HT-29 (cell line): ENCODE data around the gene TIMM10. TPM values are rescaled to one million over a fixed set of nuclear protein-coding genes. Genes with fewer than 3 reads are reported as not detected.
"Not testable (repeated sequence)": the region's sequence is repeated elsewhere in the genome, so short reads cannot be mapped to it uniquely, and the experiment has no call there.

Experiments used
- DNase-seq: peaks from one replicate; pipeline ENCODE4 v3.0.0-alpha.2; 2015; ENCODE audit warnings: low spot score
- total RNA-seq: library from RNA; depleted of rRNA; stranded (reverse); fragments of >200 nt; shearing (Covaris generic); gene quantifications from 2 replicates; pipeline ENCODE4 v1.2.3, GENCODE V29; 2014

TIMM10 gene
- total RNA-seq, 1 experiment from 2014 or later: 143 TPM

DNA sequence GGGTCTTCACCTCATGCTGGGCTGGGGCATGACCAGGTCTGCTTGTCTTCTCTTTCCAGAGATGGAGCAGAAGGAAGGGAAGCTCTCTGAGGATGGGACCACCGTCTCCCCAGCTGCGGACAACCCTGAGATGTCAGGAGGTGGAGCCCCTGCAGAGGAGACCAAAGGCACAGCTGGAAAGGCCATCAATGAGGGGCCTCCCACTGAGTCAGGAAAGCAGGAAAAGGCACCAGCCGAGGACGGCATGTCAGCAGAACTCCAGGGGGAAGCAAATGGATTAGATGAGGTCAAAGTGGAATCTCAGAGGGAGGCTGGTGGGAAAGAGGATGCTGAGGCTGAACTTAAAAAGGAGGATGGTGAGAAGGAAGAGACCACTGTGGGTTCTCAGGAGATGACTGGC lies 12.0 kb upstream of the TIMM10 start:
- DNase-seq: no peak

DNA sequence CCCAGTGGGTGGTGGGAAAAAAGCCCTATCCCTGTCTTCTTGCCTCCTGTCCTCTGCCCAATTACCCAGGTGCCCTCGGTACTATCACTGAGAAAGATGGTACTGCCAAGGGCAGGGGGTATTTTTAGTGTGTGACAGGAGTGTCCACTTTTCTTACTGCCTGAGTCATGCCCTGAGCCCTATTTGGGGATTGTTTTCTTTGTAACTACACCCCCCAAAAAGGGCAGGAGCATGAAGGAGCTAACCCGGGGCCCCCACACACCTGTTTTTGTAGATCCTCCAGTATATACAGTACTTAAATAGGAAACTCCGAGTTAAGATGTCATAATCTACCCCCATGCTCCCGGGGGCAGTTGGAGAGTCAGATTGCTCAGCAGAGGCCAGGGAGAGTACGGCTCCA lies 10.6 kb upstream of the TIMM10 start:
- DNase-seq: no peak

DNA sequence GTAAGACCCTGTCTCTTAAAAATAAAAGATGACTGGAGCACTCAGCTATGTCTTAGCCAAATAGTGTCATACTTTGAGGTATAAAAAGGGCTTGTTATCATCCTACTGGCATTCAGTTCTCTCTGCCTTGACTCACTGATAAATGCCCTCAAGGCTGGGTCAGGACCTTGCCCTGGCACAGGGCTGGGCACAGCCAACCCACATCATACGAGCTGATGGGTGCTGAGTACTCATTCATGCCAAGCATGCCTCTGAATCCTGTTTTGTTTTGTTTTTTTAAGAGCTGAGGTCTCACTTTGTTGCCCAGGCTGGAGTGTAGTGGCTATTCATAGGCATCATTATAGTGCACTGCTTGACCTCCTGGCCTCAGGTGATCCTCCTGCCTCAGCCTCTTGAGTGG lies 8.8 kb upstream of the TIMM10 start:
- DNase-seq: no peak

DNA sequence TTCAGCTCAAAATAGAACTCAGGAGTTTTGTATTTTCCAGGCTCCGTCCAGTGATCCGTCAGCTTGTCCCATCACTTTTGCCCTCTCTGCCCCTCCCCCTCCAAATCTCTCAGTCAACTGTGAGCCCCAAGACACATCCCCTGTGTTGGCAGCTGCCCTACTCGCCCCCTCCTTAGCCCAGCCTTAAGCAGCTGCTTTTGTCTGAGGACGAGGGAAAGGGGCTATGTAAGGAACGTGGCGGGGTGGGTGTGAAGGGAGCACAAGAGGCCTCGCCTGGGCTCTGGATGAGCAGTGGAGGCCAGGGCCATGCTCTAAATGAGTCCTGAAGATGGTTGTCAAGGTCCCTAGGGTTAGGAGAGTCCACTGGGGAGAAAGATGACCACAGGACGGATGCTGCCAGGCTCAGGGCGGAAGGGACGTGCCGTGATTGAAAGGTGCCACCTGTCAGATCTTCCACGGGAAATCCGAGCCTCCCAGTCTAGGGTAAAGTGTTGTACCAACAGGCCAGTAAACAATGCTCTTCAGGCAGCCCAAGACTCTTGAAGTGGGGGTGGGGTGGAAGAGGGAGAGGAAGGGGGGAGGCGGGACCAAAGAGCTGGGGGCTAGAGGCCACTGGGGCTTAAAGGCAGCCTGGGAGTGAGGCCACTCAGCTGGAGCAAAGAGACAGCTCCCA lies 6.5 kb upstream of the TIMM10 start, which contains the start of gene SMTNL1:
SMTNL1 (plus strand) TSS at position 649 of the 673 bp plus-strand sequence. CDS start 5,048 bp downstream, outside the sequence.
- DNase-seq: no peak

DNA sequence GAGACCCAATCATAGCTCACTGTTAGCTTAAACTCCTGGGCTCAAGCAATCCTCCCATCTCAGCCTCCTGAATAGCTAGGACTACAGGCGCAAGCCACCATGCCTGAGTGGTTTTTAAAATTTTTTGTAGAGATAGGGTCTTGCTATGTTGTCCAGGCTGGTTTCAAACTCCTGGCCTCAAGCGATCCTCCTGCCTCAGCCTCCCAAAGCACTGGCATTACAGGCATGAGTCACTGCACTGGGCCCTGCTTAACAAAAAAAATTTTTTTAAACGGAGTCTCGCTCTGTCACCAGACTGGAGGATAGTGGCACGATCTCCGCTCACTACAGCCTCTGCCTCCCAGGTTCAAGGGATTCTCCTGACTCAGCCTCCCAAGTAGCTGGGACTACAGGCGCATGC lies 3.9 kb upstream of the TIMM10 start:
- not testable (repeated sequence) for DNase-seq

DNA sequence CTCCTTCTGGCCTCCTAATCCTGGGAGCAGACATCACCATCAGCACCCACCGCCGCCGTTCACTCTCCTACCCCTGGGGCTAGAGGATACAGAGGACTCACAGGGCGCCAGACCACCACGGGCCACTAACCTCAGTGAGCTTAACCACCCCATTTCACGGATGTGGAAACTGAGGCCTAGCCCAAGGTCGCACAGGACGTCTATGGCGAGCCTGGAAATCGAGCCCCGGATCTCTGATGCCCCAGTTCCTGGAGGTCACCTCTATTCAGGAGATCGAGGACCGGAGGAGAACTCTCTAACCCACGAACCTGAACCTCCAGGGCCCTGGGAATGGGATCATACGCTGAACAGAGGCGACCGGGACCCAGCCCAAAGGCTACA lies 349 bp downstream of the TIMM10 start:
- no peak for DNase-seq

DNA sequence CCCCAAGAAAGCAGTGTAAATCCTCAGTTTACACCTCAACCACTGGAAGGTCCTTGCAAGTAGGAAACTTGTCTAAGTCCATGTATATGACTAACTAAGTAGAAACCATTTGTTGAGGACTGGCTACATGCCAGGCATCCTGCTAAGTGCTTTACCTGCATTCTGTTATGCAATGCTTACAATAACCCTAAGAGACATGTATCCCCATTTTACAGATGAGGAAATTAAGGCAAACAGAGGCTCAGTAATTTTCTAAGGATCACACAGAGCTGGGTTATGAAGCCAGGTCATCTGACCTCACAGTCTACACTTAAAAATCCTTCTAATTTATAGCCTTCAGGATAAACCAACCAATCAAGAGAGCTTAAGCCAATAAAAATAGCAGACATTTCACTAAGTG lies 1.5 kb downstream of the TIMM10 start:
- no peak for DNase-seq

DNA sequence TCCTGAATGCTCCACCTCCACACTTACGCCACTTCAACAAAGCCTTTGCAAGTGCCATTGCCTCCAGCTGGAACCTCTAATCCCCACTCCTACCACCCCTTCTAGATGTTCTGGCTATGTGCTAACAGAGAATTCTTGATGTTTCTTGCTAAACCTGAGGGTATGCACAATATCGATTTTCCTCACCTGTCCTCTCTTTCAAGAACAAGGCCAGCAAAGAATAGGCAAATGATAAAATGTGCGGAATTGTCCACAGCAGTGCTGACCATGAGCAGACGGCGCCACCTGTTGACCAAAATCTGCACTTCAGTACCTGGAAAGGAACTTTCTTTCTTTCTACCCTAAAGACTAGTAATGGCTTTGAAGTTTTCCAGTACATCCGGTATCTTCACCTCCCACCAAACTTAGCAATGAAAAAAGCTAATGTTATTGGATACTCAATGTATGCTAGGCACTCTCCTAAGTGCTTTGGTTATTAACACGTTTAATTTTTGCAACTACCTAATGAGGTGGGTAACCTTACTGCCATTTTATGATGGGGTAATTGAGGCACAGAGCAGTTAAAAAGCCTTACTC lies 3.4 kb downstream of the TIMM10 start:
- peak; percentile 90 for DNase-seq

DNA sequence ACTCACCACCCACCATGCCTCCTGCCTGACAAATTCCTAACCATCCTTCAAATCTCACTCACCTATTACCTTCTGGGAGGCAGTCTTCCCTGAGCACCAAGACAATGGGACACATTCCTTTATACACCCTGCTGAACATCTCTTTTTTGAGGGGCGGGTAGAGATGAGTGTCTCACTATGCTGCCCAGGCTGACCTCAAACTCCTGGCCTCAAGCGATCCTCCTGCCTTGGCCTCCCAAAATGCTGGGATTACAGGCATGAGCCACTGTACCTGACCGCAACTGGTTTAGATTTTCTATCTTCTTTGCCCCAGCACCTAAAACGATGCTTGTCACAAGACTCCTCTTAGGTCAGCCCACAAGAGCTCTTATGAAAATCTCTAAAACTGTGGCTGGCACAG lies 7.1 kb downstream of the TIMM10 start:
- DNase-seq: no peak

DNA sequence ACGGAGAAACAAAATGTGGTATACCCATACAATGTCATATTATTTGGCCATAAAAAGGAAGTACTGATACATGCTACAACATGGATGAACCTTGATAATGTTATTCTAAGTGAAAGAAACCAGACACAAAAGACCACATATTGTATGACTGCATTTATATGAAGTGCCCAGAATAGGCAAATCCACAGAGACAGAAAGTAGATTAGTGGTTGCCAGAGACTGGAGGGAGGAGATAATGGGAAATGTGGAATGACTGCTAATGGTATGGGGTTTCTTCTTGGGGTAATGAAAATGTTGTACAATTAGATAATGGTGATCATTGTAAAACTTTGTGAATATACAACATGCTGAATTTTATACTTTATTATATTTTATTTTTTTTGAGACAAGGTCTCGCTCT lies 9.4 kb downstream of the TIMM10 start:
- DNase-seq: no peak

DNA sequence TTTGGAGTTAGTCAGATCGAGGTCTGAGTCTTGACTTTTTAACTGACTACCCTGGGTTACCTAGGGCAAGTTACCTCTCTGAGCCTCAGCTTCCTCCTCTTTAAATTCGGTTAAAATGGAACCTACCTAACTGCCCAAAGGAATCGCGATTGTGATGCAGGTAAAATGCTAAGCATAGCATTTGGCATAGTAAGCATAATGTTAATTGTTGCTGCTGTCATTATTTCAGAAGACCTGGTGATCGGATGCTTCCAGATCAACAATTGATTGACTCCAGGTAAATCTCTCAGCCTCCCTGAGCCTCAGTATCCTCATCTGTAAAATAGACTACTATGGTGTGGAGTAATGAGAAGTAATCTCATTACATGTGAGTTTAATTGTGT lies 14.5 kb downstream of the TIMM10 start:
- DNase-seq: no peak

DNA sequence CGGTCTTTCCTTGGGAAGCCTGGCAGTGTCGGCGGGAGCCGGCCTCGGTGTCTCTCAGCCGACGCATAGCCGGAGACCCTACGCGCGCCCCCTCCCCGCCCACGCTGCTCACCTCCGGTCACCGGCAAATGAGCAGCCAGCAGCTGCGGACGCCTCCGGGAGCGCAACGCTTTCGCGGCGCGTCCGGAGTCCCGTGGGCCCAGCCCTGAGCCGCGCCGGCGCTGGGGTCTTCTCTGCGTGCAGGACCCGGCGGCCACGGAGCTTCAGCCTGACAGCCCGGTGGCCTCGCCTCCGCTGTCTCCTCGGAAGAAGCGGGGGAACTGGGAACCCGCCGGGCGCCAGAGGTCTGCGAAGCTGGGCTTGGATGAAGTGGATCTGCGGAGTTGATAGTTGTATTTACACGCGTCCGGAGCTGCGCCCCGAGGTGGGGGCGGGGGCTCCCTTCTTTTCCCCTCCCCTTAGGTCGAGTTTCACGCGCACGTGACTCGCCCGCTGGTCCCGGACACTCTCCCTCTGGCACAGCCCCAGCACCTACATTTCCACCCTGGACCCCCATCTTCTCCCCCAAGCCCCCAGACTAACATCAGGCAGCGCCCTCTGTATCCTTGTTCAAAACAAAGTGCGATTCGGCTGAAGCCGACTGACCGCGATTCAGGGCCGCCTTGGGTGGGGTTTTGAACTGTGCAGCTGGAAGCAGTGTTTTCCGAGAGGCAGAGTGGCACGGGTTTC lies 15.1 kb downstream of the TIMM10 start, which contains the start of gene SLC43A1:
SLC43A1 (minus strand) TSS at position 371 of the 729 bp plus-strand sequence. CDS start 1,591 bp downstream, outside the sequence.
- DNase-seq: peak; percentile 46

DNA sequence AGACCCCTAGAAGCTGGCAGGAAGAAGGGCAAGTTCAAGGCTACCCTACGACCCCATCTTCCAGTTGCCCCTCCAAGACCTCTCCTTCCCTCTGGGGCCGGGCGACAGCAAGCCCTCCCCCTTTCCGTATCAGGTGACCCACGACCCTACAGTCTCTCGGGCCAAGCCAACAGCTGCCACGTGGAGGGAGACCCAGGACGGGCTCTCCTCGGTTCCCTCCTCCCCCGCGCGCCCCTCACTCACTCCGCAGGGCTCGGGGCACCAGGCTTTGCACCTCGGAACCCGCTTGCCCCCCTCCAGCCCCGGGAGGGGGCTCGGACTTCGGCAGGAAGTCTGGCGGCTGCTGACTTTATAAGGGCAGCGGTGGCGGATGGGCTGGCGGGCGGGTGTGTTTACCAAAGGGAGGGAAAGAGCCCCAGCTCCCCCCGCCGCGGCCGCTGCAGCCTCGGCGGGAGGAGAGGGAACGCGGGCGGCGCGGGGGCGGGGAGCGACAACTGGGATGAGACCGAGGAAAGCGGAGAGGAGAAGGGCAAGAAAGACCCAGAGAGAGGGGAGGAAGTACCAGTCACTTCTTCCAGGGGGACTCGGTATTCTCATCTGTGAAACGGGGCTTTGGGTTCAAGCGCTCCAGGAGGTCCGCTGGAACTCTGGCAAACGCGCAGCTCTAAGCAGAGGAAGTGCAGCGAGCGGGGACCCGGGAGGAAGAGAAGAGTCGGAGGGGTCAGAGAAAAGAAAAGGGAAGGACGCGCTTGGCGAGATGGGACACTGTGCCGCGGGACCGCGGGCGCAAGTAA lies 15.8 kb downstream of the TIMM10 start:
- peak; percentile 57 for DNase-seq

DNA sequence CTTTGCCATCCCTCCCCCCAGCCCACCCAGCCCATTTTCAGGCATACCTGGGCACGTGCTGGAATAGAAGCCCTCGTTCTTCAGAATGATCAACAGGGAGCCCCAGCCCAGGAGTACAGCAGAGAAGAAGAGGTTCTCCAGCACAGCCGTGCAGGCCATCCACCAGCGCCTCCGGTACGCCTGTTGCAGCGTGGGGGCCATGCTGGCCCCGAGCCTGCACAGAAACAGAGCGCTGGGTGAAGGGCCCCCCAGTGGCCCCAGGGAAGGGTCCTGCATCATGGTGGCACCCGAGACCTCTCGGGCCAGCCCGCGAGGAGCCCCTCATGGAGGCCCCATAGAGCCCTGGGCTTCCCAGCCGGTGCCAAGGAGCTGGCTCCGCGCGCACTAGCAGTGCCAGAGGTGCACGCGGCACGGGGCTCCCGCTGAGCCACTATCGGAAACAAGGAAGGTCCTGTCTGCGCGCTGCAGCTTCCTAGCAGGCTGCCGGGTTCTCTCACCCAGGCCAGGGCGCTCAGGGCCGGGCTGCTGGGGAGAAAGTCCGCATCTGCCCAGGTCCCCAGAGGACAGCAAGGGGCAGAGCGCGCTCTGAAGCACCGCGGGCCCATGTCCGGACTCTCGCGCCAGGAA lies 16.5 kb downstream of the TIMM10 start:
- peak; percentile 58 for DNase-seq

DNA sequence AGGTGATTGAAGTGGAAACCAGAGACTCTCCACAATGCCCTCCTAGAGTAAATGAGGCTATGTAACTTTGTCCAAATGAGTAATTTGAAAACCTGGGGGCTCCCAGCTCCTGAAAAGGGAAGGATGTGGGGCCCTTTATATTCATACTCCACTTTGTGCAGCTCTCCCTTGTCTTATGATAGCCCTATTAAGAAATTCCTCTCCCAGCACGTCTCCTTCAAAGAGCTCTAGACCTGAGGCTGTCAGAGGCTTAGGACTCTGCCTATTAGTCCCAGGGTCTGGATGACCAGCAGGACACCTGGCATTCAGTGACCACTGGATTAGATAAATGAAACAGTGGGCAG lies 17.1 kb downstream of the TIMM10 start:
- no peak for DNase-seq

DNA sequence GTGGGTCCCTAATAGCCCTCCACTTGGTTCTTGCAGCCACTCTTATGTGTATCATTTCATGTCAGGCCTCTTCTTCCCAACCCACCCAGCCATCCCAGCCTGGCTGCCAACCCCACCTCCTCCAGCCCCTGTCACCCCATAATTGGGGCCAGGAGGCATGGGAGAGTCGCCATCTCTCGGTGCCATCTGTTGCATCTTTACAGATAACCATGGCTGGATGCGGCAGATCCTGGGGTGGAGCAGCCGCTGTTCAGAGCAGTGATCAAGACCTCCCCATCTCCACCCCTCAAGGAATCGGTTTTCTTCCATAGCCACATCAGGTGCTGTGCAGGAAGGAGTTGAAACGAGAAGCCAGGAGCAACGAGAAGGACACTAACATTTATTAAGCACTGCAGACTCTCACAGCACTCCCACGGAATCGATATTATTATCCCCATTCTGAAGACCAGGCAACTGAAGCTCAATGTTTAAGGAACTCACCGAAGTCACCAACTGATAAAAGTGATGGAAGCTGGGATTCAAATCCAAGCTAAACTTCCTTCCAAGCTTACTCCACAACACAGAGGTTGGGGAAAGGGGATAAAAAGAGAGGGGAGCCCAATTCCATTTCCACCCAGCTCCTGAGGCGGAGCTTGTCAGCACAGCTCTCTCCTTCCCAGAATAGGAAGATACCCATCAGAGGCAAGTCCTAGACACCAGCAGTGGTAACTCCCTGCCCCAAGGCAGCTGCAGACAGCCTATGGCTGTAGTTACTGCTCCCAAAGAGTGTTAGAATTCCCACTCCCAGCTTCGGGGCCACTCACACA lies 17.7 kb downstream of the TIMM10 start:
- no peak for DNase-seq

DNA sequence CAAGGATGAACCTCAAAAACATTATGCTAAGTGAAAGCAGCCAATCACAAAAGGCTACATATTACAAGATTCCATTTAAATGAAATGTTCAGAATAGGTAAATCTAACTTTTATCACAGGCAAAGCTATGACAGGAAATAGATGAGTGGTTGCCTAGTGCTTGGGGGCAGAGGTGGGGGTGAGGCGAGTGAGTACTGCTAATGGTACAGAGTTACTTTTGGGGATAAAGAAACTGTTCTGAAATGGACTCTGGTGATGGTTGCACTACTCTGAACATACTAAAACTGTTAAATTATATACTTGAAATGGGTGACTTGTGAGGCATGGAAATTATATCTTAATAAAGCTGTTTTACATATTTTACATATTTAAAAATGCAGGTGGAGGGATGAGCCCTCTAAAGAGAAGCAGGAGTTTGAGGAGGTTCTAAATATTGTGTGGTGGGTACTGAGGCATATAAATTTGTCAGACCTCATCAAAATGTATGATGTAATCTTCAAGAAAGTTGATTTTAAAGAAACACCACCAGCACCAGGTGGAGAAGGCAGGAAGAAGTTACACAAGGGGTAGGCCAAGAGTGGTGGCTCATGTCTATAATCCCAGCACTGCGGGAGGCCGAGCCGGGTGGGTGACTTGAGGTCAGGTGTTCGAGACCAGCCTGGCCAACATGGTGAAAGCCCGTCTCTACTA lies 18.7 kb downstream of the TIMM10 start:
- no peak for DNase-seq

DNA sequence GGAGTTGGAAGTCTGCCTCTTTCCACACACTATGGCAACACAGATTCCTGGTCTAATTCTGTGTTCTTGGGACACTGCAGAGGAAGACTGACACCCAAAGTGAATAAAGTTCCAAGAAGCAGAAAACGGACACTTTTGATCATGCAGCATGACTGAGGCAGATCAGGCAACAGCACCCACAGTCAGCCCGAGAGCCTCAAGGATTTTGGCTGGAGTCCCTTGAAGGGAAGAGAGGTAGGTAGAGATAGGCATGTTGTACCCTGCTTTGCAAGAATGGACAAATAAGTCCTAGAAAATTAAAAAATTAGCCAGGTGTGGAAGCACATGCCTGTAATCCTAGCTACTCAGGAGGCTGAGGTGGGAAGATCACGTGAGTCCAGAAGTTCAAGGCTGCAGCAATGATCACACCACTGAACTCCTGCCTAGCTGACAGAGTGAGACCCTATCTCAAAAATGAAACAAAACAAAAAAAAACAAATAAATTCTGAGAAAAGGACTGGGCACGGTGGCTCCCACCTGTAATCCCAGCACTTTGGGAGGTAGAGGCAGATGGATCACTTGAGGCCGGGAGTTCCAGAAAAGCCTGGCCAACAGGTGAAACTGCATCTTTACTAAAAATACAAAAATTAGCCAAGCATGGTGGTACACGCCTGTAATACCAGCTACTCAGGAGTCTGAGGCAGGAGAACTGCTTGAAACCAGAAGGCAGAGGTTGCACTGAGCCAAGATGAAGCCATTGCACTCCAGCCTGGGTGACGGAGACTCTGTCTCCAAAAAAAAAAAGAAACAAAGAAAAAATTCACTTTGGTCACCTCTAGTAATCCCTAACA lies 22.0 kb downstream of the TIMM10 start:
- no peak for DNase-seq

DNA sequence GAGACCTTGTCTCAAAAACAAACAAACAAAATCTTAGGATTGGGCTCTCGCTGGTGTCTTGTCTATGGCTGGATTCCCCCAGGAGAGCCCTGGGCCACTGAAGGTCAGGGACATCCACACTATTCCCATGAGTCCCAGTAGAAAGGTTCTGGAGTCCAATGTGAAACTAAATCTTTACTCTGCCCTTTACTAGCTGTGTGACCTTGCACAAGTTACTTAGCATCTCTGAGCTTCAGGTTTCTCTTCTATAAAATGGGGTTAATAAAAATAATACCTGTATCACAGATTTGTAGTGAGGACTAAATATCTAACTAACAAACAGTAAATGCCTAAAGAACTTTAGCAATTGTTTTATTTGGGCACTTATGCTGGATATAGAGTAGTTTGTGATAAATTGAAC lies 24.0 kb downstream of the TIMM10 start:
- no peak for DNase-seq
